ENCODE data around the gene FAM180A.

Gene FAM180A

DNA sequence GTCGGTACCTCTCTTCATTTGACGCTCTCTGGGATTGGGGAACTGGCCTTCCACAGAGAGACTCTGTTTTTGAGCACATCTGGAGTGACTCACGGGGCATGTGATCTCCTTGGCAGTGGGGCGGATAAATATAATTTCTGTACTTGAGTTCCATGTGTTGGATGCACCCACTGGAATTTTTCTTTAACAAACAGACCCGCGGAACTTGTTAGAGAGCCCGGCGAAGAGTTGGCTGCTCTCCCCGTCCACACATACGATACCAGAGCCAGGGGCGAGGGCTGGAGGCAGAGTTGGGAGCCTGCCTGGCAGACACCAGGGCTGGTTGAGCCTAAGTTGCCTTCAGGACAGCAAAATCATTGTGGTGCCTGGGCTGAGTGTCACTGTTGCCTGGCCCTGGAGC is at the start of gene FAM180A:
FAM180A (minus strand) TSS at position 44 of the 400 bp plus-strand sequence. CDS start 233 bp downstream, outside the sequence.
- DNase-seq (ENCODE audit: low read depth) = peak; percentile 95
- TF ChIP-seq, protein P1, sequence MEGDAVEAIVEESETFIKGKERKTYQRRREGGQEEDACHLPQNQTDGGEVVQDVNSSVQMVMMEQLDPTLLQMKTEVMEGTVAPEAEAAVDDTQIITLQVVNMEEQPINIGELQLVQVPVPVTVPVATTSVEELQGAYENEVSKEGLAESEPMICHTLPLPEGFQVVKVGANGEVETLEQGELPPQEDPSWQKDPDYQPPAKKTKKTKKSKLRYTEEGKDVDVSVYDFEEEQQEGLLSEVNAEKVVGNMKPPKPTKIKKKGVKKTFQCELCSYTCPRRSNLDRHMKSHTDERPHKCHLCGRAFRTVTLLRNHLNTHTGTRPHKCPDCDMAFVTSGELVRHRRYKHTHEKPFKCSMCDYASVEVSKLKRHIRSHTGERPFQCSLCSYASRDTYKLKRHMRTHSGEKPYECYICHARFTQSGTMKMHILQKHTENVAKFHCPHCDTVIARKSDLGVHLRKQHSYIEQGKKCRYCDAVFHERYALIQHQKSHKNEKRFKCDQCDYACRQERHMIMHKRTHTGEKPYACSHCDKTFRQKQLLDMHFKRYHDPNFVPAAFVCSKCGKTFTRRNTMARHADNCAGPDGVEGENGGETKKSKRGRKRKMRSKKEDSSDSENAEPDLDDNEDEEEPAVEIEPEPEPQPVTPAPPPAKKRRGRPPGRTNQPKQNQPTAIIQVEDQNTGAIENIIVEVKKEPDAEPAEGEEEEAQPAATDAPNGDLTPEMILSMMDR (conservative IDR thresholded peaks at IDR 0.05; ENCODE audit: low read length) = no peak

DNA sequence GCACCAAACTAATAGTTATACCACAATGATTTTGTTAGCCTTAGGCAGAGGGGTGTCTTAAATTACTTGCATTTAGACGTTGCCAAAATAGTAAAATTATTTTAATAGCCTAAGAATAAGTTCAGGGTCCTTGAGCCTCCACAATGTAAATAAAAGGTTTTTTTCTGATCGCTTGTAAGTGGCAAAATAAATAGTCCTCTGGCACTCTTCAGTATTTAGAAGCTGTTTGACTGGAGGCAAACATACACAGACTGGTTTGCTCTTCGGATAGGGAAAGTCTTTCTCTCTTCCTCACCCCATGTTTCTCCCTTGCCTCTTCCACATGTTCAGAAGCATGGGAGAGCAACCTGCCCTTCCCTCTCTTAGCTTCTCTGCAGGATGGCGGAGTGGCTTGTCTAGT is 49.5 kb upstream of the FAM180A start:
- H3K4me3 ChIP-seq (ENCODE audit: low read length) = no peak overlapping the region
- no peak for DNase-seq (ENCODE audit: low read depth)
- TF ChIP-seq, protein P1 (conservative IDR thresholded peaks at IDR 0.05; ENCODE audit: low read length) = no peak

More for the DNA sequence above, at the start of gene FAM180A:
- H3K4me3 ChIP-seq (ENCODE audit: low read length) = peak within 1 kb of the TSS; percentile 68

DNA sequence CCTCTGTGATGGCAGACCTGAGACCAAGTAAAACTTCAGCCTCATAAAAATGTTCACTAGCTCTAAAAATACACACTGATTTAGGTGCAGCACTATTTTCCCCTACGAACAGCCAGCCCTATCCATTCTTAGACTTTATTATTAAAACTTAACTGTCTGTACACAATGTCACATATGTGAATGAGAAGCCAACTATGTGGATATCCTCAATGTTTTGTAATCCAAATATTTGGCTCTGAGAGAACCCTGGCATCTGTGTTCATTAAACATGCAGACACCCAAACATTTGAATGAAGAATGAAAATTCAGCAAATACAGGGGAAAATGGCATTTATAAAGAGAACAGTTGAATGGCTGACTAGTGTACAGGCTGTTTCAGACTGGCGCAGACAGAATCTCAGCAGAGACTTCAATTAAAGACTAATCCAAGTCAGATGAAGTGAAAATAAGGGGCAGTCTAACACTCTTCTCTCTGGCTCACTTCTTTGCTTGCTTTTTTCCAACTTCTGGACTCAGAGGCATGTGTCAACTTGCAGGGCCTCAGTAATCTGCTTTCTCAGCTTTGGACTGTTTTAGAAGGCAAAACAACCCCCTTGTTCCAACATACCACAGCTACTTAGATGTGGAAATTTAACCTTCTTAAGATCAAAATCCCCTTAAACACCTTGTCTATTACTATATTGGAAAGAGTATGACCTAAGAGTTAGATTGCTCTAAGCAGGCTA is 47.4 kb upstream of the FAM180A start:
- H3K4me3 ChIP-seq (ENCODE audit: low read length) = no peak overlapping the region
- DNase-seq (ENCODE audit: low read depth) = peak; percentile 66
- TF ChIP-seq, protein P1 (conservative IDR thresholded peaks at IDR 0.05; ENCODE audit: low read length) = no peak

DNA sequence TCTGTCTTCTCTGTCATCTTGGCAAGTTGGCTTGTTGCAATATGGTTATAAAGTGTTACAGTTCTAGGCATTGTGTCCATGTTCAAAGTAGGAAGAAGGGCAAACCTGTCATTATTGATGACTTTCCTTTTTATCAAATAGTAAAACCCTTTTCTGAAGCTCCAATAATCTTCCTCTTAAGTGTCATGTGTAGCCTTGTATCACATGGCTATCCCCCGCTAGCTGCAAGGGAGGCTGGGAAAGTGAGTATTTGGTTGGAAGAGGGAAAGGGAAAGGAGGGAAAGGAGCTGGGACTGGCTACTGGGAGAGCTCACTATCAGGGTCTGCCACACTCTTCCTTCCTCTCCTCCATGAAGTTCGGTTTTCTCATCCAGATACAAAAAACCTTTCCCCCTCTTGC is 45.2 kb upstream of the FAM180A start:
- TF ChIP-seq, protein P1 (conservative IDR thresholded peaks at IDR 0.05; ENCODE audit: low read length) = no peak
- H3K4me3 ChIP-seq (ENCODE audit: low read length) = no peak overlapping the region
- no peak for DNase-seq (ENCODE audit: low read depth)

DNA sequence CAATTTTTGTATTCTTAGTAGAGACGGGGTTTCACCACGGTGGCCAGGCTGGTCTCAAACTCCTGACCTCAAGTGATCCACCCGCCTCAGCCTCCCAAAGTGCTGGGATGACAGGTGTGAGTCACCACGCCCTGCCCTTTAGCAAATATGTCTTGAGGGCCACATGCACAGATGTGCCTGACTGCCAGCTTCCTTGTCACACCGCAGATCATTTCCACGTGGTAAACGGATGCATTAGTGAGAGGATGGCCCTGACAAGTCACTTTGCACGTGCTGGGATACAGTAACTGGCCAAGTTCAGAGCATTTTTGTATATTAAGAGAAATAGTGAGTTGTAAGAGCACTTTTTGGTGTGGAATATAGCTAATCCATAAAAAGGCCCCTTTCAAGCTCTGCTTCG is 44.3 kb upstream of the FAM180A start:
- no peak overlapping the region for H3K4me3 ChIP-seq (ENCODE audit: low read length)
- no peak for DNase-seq (ENCODE audit: low read depth)

DNA sequence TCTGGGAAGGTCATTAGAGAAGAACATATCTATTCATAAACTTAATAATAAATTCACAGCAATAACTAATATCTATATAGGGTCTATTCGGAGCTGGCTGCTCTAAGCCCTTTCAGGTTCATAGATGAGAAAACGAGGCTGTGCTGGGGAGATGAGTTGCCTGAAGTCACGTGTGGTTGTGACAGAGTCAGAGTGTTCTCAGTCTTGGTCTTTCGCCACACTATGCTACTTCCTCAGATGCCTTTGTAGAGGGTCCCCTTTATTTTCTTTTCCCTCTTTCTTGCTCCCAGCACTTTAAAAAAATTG is 43.7 kb upstream of the FAM180A start:
- no peak overlapping the region for H3K4me3 ChIP-seq (ENCODE audit: low read length)
- DNase-seq (ENCODE audit: low read depth) = no peak
- TF ChIP-seq, protein P1 (conservative IDR thresholded peaks at IDR 0.05; ENCODE audit: low read length) = no peak

More for the DNA sequence above, 44.3 kb upstream of the FAM180A start:
- TF ChIP-seq, protein P1 (conservative IDR thresholded peaks at IDR 0.05; ENCODE audit: low read length) = no peak
